ENCODE measurements around the gene MGMT. TPM values are rescaled to one million over a fixed set of nuclear protein-coding genes. Genes with fewer than 3 reads are reported as not detected.

Gene MGMT
- total and polyA plus RNA-seq, 9 of the 15 experiments (the other 6 are each of a cell fraction or from before 2014, with no cell fraction given), result 0.03 to 0.29 (median 0.11) TPM; not detected in 4

DNA sequence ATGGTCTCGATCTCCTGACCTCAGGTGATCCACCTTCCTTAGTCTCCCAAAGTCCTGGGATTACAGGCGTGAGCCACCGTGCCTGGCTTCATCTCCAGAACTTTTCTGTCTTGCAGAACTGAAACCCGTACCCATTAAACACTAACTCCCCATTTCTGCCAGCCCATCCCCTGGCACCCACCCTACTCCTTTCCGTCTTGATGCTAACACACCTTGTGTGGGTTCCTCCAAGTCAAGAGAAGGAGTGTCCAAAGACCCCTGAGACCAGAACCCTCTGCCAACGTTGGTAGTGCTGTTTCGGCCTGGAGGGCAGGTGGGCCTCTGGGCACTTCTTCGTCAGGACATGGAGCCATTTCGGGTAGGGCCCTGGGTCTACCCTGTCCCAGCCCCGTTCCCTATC, 83.6 kb downstream of the MGMT start:
- 0% methylated on average over 9 of the region's 10 CpGs for WGBS (ENCODE audit: insufficient coverage, low coverage, missing lambda C conversion rate)
- H3K27ac ChIP-seq (ENCODE audit: extremely low read depth, low read depth, low read length), result no peak overlapping the region
- H3K4me3 ChIP-seq, result no peak overlapping the region
- DNase-seq (ENCODE audit: extremely low read depth in 1 of 4, low spot score in 3 of 4) (no peak), FAIRE-seq (no peak), ATAC-seq (no peak)
- no peaks in the 10 kb centered on the region for H3K9me3 ChIP-seq (replicated peaks; ENCODE audit: control insufficient read depth, insufficient read depth, low read depth, low read length)
- intact Hi-C loops (cut with micrococcal nuclease) (no loop called here), in situ Hi-C loops (cut with MboI) (no loop called here)
- H3K9me1 ChIP-seq (ENCODE audit: control insufficient read depth, insufficient read depth, low read length), result no peaks in the 10 kb centered on the region
- H2AFZ ChIP-seq (ENCODE audit: low read depth, low read length), result no peak overlapping the region
- no peaks in the 10 kb centered on the region for H3K79me2 ChIP-seq (ENCODE audit: control insufficient read depth, insufficient read depth, low read length)
- H3K36me3 ChIP-seq (ENCODE audit: control insufficient read depth, insufficient read depth, low read length), result no peaks in the 10 kb centered on the region
- ChIA-PET CTCF (ENCODE audit: low intra/inter-chr PET ratio) (no interaction called here), POLR2A (no interaction called here)
- no peak overlapping the region for H3K9ac ChIP-seq (ENCODE audit: insufficient read depth in 1 of 2, low read depth in 2 of 2, low read length in 2 of 2)
- BruUV-seq (replicated peaks), result no TSS peak
- H4K20me1 ChIP-seq (replicated peaks; ENCODE audit: control insufficient read depth, insufficient read depth, low read length), result no peaks in the 10 kb centered on the region
- H3K4me1 ChIP-seq (replicated peaks in 1 of 2; ENCODE audit: control insufficient read depth in 2 of 2, insufficient read depth in 2 of 2, low read length in 2 of 2), result no peaks in the 10 kb centered on the region
- no peak for TF ChIP-seq CREB1 (IDR thresholded peaks at IDR 0.05)
- TF ChIP-seq CREB1 (CRISPR knock-in tag; IDR thresholded peaks at IDR 0.05), result no peak
- peaks cover 0 to 32% of the 10 kb centered on the region in 2 experiments; a peak in 2 of 5 replicates for H3K27me3 ChIP-seq (ENCODE audit: control insufficient read depth in 2 of 2, insufficient read depth in 2 of 2, low read length in 2 of 2)
- H3K4me2 ChIP-seq (ENCODE audit: insufficient read depth, low read length), result no peak overlapping the region

DNA sequence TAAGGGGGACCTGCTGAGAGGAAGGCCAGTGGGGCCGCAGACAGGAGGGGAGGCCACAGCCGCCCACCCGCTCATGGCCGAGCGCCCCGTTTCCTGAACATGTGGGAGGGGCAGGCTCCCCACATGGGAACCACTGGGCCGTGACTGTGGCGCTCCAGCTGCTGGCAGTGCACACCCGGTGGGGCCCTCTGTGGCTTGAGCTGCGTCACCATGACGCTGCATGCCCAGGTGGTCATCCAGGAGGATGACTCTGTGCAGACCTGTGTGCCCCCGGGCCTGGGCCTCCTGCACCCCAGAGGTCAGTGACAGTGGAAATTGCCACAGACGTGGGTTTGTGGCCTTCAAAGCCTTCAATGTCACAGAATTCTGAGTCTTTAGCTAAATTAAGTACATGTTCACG, 85.1 kb downstream of the MGMT start:
- WGBS (ENCODE audit: insufficient coverage, low coverage, missing lambda C conversion rate), result 3% methylated on average over 8 of the region's 14 CpGs
- POLR2A ChIA-PET, result no interaction called here
- CTCF ChIA-PET (ENCODE audit: low intra/inter-chr PET ratio), result no interaction called here
- TF ChIP-seq ETV6 (IDR thresholded peaks at IDR 0.05; ENCODE audit: borderline replicate concordance in 1 of 2, low read depth in 2 of 2, low read length in 1 of 2) (no peak), ETV6 (CRISPR knock-in tag; IDR thresholded peaks at IDR 0.05; ENCODE audit: borderline replicate concordance) (no peak), SMC3 (conservative IDR thresholded peaks at IDR 0.05; ENCODE audit: insufficient read depth, low read depth, low read length) (no peak), ZSCAN29 (IDR thresholded peaks at IDR 0.05) (no peak), NFE2L1 (tag; IDR thresholded peaks at IDR 0.05; ENCODE audit: borderline replicate concordance, low read depth) (no peak), SRF (CRISPR knock-in tag; IDR thresholded peaks at IDR 0.05) (no peak), CEBPZ (IDR thresholded peaks at IDR 0.05; ENCODE audit: borderline replicate concordance, low read depth, low read length) (no peak), TRIM24 (IDR thresholded peaks at IDR 0.05) (no peak), ZNF785 (CRISPR knock-in tag; IDR thresholded peaks at IDR 0.05) (no peak), ZNF699 (CRISPR knock-in tag; IDR thresholded peaks at IDR 0.05; ENCODE audit: insufficient replicate concordance) (no peak)
- TF ChIP-seq, protein P1, sequence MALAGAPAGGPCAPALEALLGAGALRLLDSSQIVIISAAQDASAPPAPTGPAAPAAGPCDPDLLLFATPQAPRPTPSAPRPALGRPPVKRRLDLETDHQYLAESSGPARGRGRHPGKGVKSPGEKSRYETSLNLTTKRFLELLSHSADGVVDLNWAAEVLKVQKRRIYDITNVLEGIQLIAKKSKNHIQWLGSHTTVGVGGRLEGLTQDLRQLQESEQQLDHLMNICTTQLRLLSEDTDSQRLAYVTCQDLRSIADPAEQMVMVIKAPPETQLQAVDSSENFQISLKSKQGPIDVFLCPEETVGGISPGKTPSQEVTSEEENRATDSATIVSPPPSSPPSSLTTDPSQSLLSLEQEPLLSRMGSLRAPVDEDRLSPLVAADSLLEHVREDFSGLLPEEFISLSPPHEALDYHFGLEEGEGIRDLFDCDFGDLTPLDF (CRISPR knock-in tag; IDR thresholded peaks at IDR 0.05), result no peak

More for the DNA sequence above, 85.1 kb downstream of the MGMT start:
- Histone ChIP-seq H3K4me2 (ENCODE audit: insufficient read depth, low read length) (no peak overlapping the region), H3K27ac (ENCODE audit: extremely low read depth, low read depth, low read length) (no peak overlapping the region), H3K4me3 (no peak overlapping the region), H3K79me2 (ENCODE audit: control insufficient read depth, insufficient read depth, low read length) (no peaks in the 10 kb centered on the region), H3K9me1 (ENCODE audit: control insufficient read depth, insufficient read depth, low read length) (no peaks in the 10 kb centered on the region), H3K9me3 (replicated peaks; ENCODE audit: control insufficient read depth, insufficient read depth, low read depth, low read length) (no peaks in the 10 kb centered on the region), H3K4me1 (replicated peaks in 1 of 2; ENCODE audit: control insufficient read depth in 2 of 2, insufficient read depth in 2 of 2, low read length in 2 of 2) (no peaks in the 10 kb centered on the region), H3K36me3 (ENCODE audit: control insufficient read depth, insufficient read depth, low read length) (no peaks in the 10 kb centered on the region), H2AFZ (ENCODE audit: low read depth, low read length) (no peak overlapping the region), H4K20me1 (replicated peaks; ENCODE audit: control insufficient read depth, insufficient read depth, low read length) (no peaks in the 10 kb centered on the region), H3K27me3 (ENCODE audit: control insufficient read depth in 2 of 2, insufficient read depth in 2 of 2, low read length in 2 of 2) (peaks cover 0 to 45% of the 10 kb centered on the region in 2 experiments; a peak in 2 of 5 replicates), H3K9ac (ENCODE audit: insufficient read depth in 1 of 2, low read depth in 2 of 2, low read length in 2 of 2) (no peak overlapping the region)
- intact Hi-C loops (cut with micrococcal nuclease) (no loop called here), in situ Hi-C loops (cut with MboI) (no loop called here)
- ATAC-seq (no peak), DNase-seq (ENCODE audit: extremely low read depth in 1 of 4, low spot score in 3 of 4) (no peak), FAIRE-seq (no peak)
- no TSS peak for BruUV-seq (replicated peaks)

Measured in K562 (cell line).